GM13977 (cell line): ENCODE data around the gene LGR5.

Experiments
- DNase-seq: peaks from one replicate; pipeline ENCODE4 v3.0.0; 2012; ENCODE audit warnings: low spot score
- CTCF ChIP-seq: IDR thresholded peaks from 2 replicates; pipeline ENCODE4 v1.5.1; 2012; ENCODE audit warnings: mild to moderate bottlenecking, control low read depth; ENCODE audit not compliant: insufficient read depth; ENCODE audit errors: extremely low read depth, missing control alignments
- in situ Hi-C: fragments of 300-500 bp; cut with MboI; formaldehyde crosslinking; loops from one replicate; pipeline ENCODE4 v1.12.0; 2022; ENCODE audit warnings: low sequenced_read_pairs, low pct_unique_long_range_greater_than_20kb, mixed read lengths, inconsistent platforms; ENCODE audit not compliant: unreplicated experiment

Gene LGR5

GRCh38 chr12:71420775-71421406 lies 18.7 kb upstream of the LGR5 start:
- no peak for DNase-seq
- in situ Hi-C loops, result loop anchor here (25.0 kb wide), 1 partner anchor 316 kb away; no protein-coding TSS in a partner anchor
- TF ChIP-seq CTCF, result no peak

GRCh38 chr12:71425568-71426299 lies 13.9 kb upstream of the LGR5 start:
- TF ChIP-seq CTCF, result no peak
- in situ Hi-C loops, result no loop called here
- DNase-seq, result no peak

- in situ Hi-C loops, result no loop called here
- no peak for TF ChIP-seq CTCF
- DNase-seq, result no peak
Measured at GRCh38 chr12:71426300-71427047, 13.1 kb upstream of the LGR5 start.

- TF ChIP-seq CTCF, result no peak
- no peak for DNase-seq
- in situ Hi-C loops, result no loop called here
Measured at GRCh38 chr12:71430756-71431155, 8.8 kb upstream of the LGR5 start.

GRCh38 chr12:71431991-71432390 lies 7.6 kb upstream of the LGR5 start:
- TF ChIP-seq CTCF, result no peak
- no peak for DNase-seq
- in situ Hi-C loops, result no loop called here

GRCh38 chr12:71432936-71433335 lies 6.7 kb upstream of the LGR5 start:
- in situ Hi-C loops, result no loop called here
- TF ChIP-seq CTCF, result no peak
- no peak for DNase-seq
